HL-60 (cell line): Measurements from ENCODE around the gene SORD.
"Not testable (repeated sequence)": the region's sequence is repeated elsewhere in the genome, so short reads cannot be mapped to it uniquely, and the experiment has no call there.

Experiments used
- GABPA ChIP-seq: IDR thresholded peaks from 2 replicates; pipeline ENCODE4 v1.6.1; 2012; ENCODE audit warnings: low read depth
- POLR2AphosphoS5 ChIP-seq: IDR thresholded peaks from 2 replicates; pipeline ENCODE4 v1.6.1; 2012; ENCODE audit warnings: low read depth
- TF ChIP-seq, protein P1 (sequence below): IDR thresholded peaks from one replicate; pipeline ENCODE4 v1.5.1; 2011; ENCODE audit warnings: low read length, control low read depth, inconsistent platforms; ENCODE audit not compliant: insufficient read depth

DNA sequence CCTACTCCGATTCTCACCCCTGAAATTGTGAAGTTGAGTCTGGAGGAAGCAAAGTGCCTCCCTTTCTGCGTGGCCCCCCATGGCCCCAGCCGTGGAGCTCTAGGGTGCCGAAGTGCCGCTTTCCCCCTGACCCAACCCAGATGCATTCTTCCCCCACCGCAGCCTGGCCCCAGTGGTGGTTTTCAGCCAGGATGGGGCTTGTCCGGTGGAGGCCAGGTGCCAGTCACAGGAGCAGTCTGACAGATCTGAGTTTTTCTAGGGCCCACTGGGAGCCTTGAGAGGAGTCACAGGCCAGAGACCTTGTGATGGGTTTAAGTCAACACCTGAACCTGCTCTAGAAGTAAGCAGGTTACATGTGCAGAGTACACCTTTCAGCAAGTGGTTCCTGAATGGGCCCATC, 39.3 kb downstream of the SORD start:
- not testable (repeated sequence) for TF ChIP-seq POLR2AphosphoS5, GABPA
- TF ChIP-seq, protein P1, sequence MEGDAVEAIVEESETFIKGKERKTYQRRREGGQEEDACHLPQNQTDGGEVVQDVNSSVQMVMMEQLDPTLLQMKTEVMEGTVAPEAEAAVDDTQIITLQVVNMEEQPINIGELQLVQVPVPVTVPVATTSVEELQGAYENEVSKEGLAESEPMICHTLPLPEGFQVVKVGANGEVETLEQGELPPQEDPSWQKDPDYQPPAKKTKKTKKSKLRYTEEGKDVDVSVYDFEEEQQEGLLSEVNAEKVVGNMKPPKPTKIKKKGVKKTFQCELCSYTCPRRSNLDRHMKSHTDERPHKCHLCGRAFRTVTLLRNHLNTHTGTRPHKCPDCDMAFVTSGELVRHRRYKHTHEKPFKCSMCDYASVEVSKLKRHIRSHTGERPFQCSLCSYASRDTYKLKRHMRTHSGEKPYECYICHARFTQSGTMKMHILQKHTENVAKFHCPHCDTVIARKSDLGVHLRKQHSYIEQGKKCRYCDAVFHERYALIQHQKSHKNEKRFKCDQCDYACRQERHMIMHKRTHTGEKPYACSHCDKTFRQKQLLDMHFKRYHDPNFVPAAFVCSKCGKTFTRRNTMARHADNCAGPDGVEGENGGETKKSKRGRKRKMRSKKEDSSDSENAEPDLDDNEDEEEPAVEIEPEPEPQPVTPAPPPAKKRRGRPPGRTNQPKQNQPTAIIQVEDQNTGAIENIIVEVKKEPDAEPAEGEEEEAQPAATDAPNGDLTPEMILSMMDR, result not testable (repeated sequence)
